HG03135 (cell line): ENCODE data around the gene MSX2.

Experiments
- ATAC-seq: cut with Tn5 transposase; IDR thresholded peaks from one replicate; pipeline ENCODE4 v1.9.1; 2021; ENCODE audit warnings: mild to moderate bottlenecking, moderate library complexity; ENCODE audit not compliant: unreplicated experiment

MSX2 gene

GRCh38 chr5:174765540-174765939, 41.2 kb downstream of the MSX2 start:
- ATAC-seq, result no peak

- no peak for ATAC-seq
Observed at GRCh38 chr5:174767670-174768069, 43.3 kb downstream of the MSX2 start.

- no peak for ATAC-seq
Observed at GRCh38 chr5:174769005-174769404, 44.6 kb downstream of the MSX2 start.

GRCh38 chr5:174773371-174773770, 49.0 kb downstream of the MSX2 start:
- no peak for ATAC-seq

- no peak for ATAC-seq
Observed at GRCh38 chr5:174775081-174775480, 50.7 kb downstream of the MSX2 start.

- no peak for ATAC-seq
Observed at GRCh38 chr5:174777111-174777510, 52.7 kb downstream of the MSX2 start.

GRCh38 chr5:174777583-174777982, 53.2 kb downstream of the MSX2 start:
- ATAC-seq, result no peak
